Activated naive CD4-positive, alpha-beta T cell treated with anti-CD3 and anti-CD28 coated beads, Interleukin-2, amount 50 U/mL, for 16 hours (primary cell): ENCODE data around the gene HYI.
A peak's percentile ranks its signal among the peaks of the same experiment; 100 is the strongest.
"Not testable (repeated sequence)": the region's sequence is repeated elsewhere in the genome, so short reads cannot be mapped to it uniquely, and the experiment has no call there.

Experiments used
- DNase-seq: peaks from one replicate; pipeline ENCODE4 v3.0.0-alpha.2; 2020

HYI gene

GRCh38 chr1:43464681-43465504, 11.2 kb upstream of the HYI start:
- DNase-seq: no peak

- DNase-seq: no peak
These were observed 9.7 kb upstream of the HYI start for GRCh38 chr1:43463479-43463878.

GRCh38 chr1:43460988-43461693, 7.4 kb upstream of the HYI start:
- no peak for DNase-seq

DNA sequence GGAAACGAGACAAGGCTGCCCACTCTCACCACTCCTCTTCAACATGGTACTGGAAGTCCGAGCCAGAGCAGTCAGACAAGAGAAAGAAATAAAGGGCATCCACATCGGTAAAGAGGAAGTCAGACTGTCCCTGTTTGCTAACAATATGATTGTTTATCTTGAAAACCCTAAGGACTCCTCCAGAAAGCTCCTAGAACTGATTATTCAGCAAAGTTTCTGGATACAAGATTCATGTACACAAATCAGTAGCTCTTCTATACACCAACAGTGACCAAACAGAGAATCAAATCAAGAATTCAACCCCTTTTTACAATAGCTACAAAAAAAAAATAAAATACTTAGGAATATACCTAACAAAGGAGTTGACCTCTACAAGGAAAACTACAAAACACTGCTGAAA, 4.6 kb upstream of the HYI start:
- not testable (repeated sequence) for DNase-seq

GRCh38 chr1:43455213-43455889, 1.6 kb upstream of the HYI start:
- no peak for DNase-seq

DNA sequence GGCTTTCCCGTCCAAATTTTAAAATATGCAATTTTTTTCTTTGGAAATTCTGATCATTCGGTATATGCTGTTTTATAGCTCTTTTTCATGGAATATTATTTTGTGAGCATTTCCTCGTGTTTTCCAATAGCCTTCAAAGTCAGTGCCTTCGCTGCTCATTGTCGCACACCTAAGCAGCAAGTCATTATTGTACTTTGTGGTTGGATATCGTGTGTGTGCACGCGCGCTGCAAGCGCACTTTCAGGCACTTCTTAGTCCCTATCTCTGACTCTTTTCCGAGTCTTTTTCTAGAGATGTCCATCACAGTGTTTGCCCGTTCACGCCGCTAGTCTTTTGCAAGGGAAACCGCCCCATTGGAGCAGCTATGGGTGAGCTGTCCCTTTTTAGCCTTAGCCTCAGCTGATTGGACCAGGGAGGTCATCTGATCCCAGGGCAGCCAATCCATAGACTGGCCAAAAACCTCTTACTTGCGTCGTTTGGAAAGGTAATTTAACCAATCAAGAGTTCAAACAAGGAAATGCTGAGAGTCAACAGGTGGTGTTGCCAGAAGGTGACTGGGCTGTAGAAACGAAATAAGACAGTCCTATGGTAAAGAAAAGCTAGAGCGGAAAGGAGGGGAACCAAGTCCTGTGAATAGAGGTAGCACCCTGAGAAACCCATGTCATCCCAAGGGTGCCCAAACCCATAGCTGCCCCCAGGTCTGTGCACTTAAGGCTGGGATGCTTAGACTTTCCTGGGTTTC, 710 bp upstream of the HYI start:
- peak; percentile 57 for DNase-seq

DNA sequence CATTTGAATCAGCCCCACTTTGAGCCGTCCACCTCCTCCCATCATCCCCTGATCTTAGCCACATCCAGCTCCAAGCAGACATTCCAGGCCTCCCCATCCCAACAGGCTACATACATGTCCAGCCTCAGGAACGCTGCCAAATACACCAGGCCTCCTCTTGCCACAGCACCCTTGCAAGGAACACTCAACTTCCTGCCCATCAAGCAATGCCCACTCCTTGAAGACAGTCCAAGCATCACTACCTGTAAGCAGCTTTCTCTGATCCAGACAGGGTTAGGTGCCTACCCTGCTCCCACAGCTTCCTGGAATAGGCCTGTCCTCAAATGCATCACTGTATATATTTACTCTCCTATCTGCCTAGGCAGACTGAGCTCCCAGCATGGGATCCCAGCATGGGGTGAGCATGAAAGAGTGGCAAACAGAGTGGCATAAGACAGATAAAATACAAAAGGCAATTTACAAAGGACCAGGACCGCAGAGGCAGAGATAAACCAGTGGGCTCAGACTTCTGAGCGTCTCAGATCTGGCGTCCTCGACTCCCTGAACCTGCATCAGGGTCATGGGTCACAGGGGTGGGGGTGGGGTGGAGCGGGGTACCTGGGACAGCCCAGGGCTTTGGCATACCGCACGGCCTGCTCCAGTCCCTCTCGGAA, 816 bp downstream of the HYI start:
- DNase-seq: no peak

GRCh38 chr1:43451701-43452532, 1.8 kb downstream of the HYI start:
- no peak for DNase-seq

GRCh38 chr1:43451157-43451591, 2.6 kb downstream of the HYI start:
- no peak for DNase-seq

DNA sequence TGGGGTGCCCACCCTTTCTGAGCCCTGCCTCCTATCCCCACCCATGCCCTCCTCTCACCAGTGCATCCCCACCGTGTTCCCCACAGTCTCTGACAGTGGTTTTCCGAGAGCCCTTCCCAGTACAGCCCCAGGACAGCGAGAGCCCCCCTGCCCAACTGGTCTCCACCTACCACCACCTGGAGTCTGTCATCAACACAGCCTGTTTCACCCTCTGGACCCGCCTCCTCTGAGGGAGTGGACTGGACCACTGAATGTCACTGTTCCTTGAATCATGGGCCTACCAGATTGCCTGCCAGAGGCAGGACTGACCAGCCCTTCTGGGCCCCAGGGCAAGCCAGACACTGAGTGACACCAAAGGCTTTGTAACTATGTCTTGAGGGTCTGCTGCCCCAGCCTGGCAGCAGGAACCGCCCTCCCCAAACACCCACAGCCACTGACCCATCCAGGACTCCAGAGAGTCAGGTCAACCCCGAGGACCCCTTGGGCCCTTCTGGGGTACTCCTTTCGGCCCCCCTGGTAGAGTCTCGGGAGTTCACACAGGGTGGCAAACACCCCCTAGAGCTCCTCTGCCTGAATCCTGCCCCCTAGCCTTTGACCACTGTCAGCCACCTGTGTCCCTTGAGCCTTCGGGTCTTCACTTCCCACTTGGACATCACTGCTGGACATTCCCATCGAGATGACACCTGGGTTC, 3.3 kb downstream of the HYI start:
- no peak for DNase-seq

- DNase-seq: no peak
These were observed 4.0 kb downstream of the HYI start for GRCh38 chr1:43449708-43450069.

- no peak for DNase-seq
These were observed 4.6 kb downstream of the HYI start for GRCh38 chr1:43448955-43449707.

- no peak for DNase-seq
These were observed 5.6 kb downstream of the HYI start for GRCh38 chr1:43447891-43448708.

DNA sequence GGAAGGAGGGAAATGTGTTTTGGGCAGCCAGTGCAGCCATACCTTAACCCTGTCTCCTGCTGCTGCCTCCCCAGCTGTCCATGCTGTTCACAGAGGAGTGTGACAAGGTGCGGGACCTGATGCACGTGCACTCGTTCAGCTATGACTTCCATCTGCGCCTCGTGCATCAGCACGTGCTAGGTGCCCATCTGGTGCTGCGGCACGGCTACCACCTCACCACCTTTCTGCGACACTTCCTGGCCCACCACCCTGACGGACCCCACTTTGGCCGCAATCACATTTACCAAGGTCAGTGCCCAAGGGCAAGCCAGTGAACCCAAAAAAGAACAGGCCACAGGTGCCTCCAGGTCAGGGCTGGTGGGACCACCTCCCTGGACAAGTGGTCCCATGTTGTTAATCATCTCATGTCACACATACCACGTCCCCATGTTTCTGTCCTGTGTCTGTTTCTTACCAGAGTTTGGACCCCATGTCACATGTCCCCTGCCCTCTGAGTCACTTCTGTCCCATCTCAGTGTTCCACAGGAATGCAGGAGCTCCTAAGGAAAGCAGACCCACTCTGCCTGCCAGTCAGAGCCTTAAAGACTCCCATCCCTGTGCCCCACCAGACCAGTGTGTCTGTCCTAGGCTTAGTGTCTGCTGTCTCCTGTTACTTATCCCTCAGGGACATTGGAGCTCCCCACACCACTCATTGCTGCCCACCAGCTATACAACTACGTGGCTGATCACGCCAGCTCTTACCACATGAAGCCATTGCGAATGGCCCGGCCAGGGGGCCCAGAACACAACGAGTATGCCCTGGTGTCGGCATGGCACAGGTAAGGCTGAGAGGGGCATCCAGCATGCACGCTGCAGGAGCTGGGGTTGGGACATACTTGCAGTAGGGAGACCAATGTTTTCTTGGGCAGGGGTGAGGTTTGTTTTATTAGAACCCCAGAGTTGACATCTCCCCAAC, 6.6 kb downstream of the HYI start:
- DNase-seq: peak; percentile 4

- peak; percentile 3 for DNase-seq
These were observed 7.4 kb downstream of the HYI start for GRCh38 chr1:43446388-43446740.

GRCh38 chr1:43445606-43446387, 7.9 kb downstream of the HYI start:
- DNase-seq: no peak

DNA sequence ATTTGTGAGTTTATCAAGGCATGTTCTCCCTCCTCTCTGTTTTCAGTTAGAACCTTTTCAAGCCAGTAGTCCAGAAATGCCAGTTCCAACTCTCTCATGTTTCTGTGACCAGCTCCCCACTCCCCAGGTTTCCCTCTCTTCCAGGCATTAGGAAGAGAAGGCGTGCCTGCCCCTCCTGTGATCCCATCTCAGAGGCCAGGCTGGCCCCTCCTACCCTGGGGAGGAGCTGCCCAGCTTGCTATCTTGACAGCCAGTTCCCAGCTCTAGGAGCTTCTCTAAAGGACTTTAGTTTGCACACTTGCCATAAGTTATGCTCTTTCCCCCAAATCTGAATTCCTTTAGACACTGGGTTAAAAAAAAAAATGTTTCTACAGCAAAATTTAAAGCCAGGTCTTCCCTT, 8.9 kb downstream of the HYI start:
- DNase-seq: no peak
